Measurements from ENCODE around the gene ITGB6.

Gene ITGB6

DNA sequence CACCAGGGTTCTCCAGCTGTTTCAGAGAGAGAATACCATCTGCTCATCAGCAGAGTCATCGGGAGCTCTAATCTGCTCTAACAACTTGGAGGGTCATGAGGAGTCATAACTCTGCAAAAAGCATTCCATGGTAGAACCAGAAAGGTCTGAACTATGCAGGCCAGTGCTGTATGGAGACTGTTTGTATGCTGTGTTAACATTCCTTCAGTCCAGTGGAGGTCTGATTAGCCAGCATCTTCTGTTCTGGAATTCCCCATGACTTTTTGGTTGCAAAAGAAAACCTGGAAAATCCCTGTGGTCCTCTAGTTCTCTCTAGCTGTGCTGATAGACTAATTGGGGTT lies 9.4 kb upstream of the ITGB6 start:
- Histone ChIP-seq H3K27ac (no peak overlapping the region), H3K27me3 (no peaks in the 10 kb centered on the region), H3K4me1 (ENCODE audit: control insufficient read depth in 1 of 2, insufficient read depth in 1 of 2, low read depth in 1 of 2, low read length in 1 of 2) (no peaks in the 10 kb centered on the region), H3K36me3 (no peaks in the 10 kb centered on the region), H3K9me3 (no peaks in the 10 kb centered on the region), H3K4me3 (ENCODE audit: low read depth in 1 of 2, low read length in 1 of 2) (no peak overlapping the region)
- TF ChIP-seq CTCF (IDR thresholded peaks at IDR 0.05) = no peak

DNA sequence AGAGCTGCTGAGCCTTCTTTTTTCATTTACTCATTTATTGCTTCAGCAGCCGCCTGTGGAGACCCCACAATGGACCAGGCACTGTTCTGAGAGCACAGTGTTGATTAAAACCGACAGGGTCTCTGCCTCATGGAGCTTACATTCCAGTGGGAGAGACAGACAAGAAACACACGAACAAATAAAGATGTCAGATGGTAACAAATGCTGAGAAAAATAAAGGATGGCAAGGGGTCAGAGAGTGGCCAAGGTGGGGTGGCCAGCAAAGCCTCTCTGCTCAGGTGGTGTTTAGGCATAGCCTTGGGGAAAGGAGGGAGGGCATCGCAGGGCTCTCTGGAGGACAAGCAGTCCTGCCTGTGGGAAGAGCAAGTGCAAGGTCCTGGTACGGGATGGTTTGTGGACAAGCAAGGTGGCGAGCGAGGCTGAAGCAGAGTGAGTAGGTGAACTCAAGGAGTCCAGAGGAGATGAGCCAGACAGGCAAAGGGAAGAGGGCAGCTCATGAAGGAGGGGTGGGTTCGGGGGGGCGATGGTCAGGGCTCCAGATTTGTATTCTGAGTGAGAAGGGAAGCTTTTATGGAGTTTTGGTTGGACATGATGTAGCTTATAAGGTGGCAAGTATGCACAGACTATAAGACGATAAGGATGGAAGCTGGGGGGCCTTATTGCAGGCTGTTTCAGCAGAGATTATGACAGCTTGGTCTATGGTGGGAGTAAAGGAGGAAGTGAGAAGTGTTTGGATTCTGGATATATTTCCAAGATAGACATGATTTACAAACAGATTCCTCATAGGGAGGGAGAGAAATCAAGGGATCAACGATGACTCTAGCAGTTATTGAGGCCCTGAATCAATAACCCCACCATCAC lies 8.8 kb upstream of the ITGB6 start:
- no peak for TF ChIP-seq CTCF (IDR thresholded peaks at IDR 0.05)
- Histone ChIP-seq H3K9me3 (no peaks in the 10 kb centered on the region), H3K27ac (no peak overlapping the region), H3K4me1 (ENCODE audit: control insufficient read depth in 1 of 2, insufficient read depth in 1 of 2, low read depth in 1 of 2, low read length in 1 of 2) (no peaks in the 10 kb centered on the region), H3K36me3 (no peaks in the 10 kb centered on the region), H3K4me3 (ENCODE audit: low read depth in 1 of 2, low read length in 1 of 2) (no peak overlapping the region), H3K27me3 (no peaks in the 10 kb centered on the region)

- no peaks in the 10 kb centered on the region for H3K27me3 ChIP-seq
- H3K36me3 ChIP-seq = no peaks in the 10 kb centered on the region
- H3K27ac ChIP-seq = no peak overlapping the region
- H3K9me3 ChIP-seq = no peaks in the 10 kb centered on the region
- TF ChIP-seq CTCF (IDR thresholded peaks at IDR 0.05) = no peak
- H3K4me3 ChIP-seq (ENCODE audit: low read depth in 1 of 2, low read length in 1 of 2) = no peak overlapping the region
- no peaks in the 10 kb centered on the region for H3K4me1 ChIP-seq (ENCODE audit: control insufficient read depth in 1 of 2, insufficient read depth in 1 of 2, low read depth in 1 of 2, low read length in 1 of 2)
Observed at GRCh38 chr2:160207804-160208654, 8.0 kb upstream of the ITGB6 start.

GRCh38 chr2:160207271-160207670 lies 7.2 kb upstream of the ITGB6 start:
- Histone ChIP-seq H3K4me3 (ENCODE audit: low read depth in 1 of 2, low read length in 1 of 2) (no peak overlapping the region), H3K9me3 (no peaks in the 10 kb centered on the region), H3K27ac (no peak overlapping the region), H3K36me3 (no peaks in the 10 kb centered on the region), H3K27me3 (no peaks in the 10 kb centered on the region), H3K4me1 (ENCODE audit: control insufficient read depth in 1 of 2, insufficient read depth in 1 of 2, low read depth in 1 of 2, low read length in 1 of 2) (no peaks in the 10 kb centered on the region)
- no peak for TF ChIP-seq CTCF (IDR thresholded peaks at IDR 0.05)

DNA sequence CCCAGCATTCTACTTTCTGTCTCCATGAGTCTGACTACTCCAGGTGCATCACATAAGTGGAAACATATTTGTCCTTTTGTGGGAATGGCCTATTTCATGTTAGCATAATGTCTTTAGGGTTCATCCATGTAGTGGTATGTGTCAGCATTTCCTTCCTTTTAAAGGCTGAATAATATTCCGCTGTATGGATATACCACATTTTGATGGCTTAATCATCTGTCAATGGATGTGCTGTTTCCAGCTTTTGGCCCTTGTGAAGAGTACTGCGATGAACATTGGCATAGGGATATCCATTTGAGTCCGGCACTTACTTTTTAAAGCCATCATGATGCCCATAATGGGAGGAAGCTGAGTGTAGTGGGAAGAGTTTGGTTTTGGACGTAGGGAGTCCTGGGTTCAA lies 6.4 kb upstream of the ITGB6 start:
- Histone ChIP-seq H3K4me3 (ENCODE audit: low read depth in 1 of 2, low read length in 1 of 2) (no peak overlapping the region), H3K9me3 (no peaks in the 10 kb centered on the region), H3K27me3 (no peaks in the 10 kb centered on the region), H3K27ac (no peak overlapping the region), H3K36me3 (no peaks in the 10 kb centered on the region), H3K4me1 (ENCODE audit: control insufficient read depth in 1 of 2, insufficient read depth in 1 of 2, low read depth in 1 of 2, low read length in 1 of 2) (no peaks in the 10 kb centered on the region)
- TF ChIP-seq CTCF (IDR thresholded peaks at IDR 0.05) = no peak

All from neutrophil (primary cell).